HG02840 (cell line): Measurements from ENCODE around the gene PKP1.
"Not testable (repeated sequence)": the region's sequence is repeated elsewhere in the genome, so short reads cannot be mapped to it uniquely, and the experiment has no call there.

Experiments
- ATAC-seq: cut with Tn5 transposase; IDR thresholded peaks from one replicate; pipeline ENCODE4 v1.9.1; 2021; ENCODE audit warnings: mild to moderate bottlenecking, moderate library complexity, moderate number of reproducible peaks; ENCODE audit not compliant: unreplicated experiment, low FRiP score

The PKP1 gene

GRCh38 chr1:201282931-201283829 is at the start of gene PKP1:
Gene PKP1, plus strand, starts transcription at chr1:201283506. Its CDS starts 197 bp downstream, at chr1:201283703.
- ATAC-seq: no peak

- not testable (repeated sequence) for ATAC-seq
These were observed 43.7 kb upstream of the PKP1 start for GRCh38 chr1:201239646-201240045.

- ATAC-seq: no peak
These were observed 43.1 kb upstream of the PKP1 start for GRCh38 chr1:201240171-201240570.

GRCh38 chr1:201241736-201242135 is 41.6 kb upstream of the PKP1 start:
- no peak for ATAC-seq

- ATAC-seq: no peak
These were observed 38.2 kb upstream of the PKP1 start for GRCh38 chr1:201245082-201245481.

GRCh38 chr1:201248721-201249559 is 34.4 kb upstream of the PKP1 start:
- no peak for ATAC-seq

GRCh38 chr1:201250326-201251011 is 32.8 kb upstream of the PKP1 start:
- no peak for ATAC-seq

- ATAC-seq: no peak
These were observed 31.9 kb upstream of the PKP1 start for GRCh38 chr1:201251411-201251810.

GRCh38 chr1:201251851-201252430 is 31.4 kb upstream of the PKP1 start:
- no peak for ATAC-seq

- no peak for ATAC-seq
These were observed 30.3 kb upstream of the PKP1 start for GRCh38 chr1:201252944-201253371.

GRCh38 chr1:201253411-201253810 is 29.9 kb upstream of the PKP1 start:
- ATAC-seq: no peak

- ATAC-seq: no peak
These were observed 29.2 kb upstream of the PKP1 start for GRCh38 chr1:201253906-201254624.

- ATAC-seq: no peak
These were observed 28.5 kb upstream of the PKP1 start for GRCh38 chr1:201254625-201255478.

- ATAC-seq: no peak
These were observed 27.6 kb upstream of the PKP1 start for GRCh38 chr1:201255479-201256362.

GRCh38 chr1:201258132-201258531 is 25.2 kb upstream of the PKP1 start:
- not testable (repeated sequence) for ATAC-seq

- ATAC-seq: no peak
These were observed 24.5 kb upstream of the PKP1 start for GRCh38 chr1:201258763-201259230.

- ATAC-seq: no peak
These were observed 23.6 kb upstream of the PKP1 start for GRCh38 chr1:201259476-201260235.
